ENCODE results near the gene SNX6. TPM values are rescaled to one million over a fixed set of nuclear protein-coding genes. Genes with fewer than 3 reads are reported as not detected.

Gene SNX6
- polyA plus RNA-seq, result 10 to 100 TPM; 19.1 to 34.1 TPM

GRCh38 chr14:34629657-34630529 lies at the start of gene SNX6:
TSS of gene SNX6 (minus strand) at chr14:34630148. CDS start at chr14:34630116, 32 bp downstream.
- Histone ChIP-seq H3K9me3 (ENCODE audit: control insufficient read depth in 2 of 2, insufficient read depth in 1 of 2, low read depth in 1 of 2, low read length in 1 of 2) (no peaks in the 10 kb centered on the region), H3K27me3 (ENCODE audit: control insufficient read depth in 1 of 2, insufficient read depth in 2 of 2, low read length in 2 of 2) (no peaks in the 10 kb centered on the region), H3K27ac (ENCODE audit: low read depth in 2 of 2, low read length in 1 of 2) (peak within 1 kb of the TSS; percentile 85 to 93), H3K4me3 (ENCODE audit: low read depth in 1 of 2, low read length in 2 of 2) (peak within 1 kb of the TSS; percentile 83 to 90), H3K36me3 (ENCODE audit: control insufficient read depth in 2 of 2, insufficient read depth in 2 of 2, low read length in 1 of 2) (no peaks in the 10 kb centered on the region), H3K4me1 (ENCODE audit: control insufficient read depth in 2 of 2, insufficient read depth in 2 of 2, low read length in 1 of 2) (no peaks in the 10 kb centered on the region)
- WGBS, 2 donors, result 1% methylated on average over 57 to 84 of the region's 84 CpGs

- WGBS, 2 donors, result 83 to 91% methylated on average over 8 of the region's 8 CpGs
- H3K4me1 ChIP-seq (ENCODE audit: control insufficient read depth in 2 of 2, insufficient read depth in 2 of 2, low read length in 1 of 2), result no peaks in the 10 kb centered on the region
- H3K9me3 ChIP-seq (ENCODE audit: control insufficient read depth in 2 of 2, insufficient read depth in 1 of 2, low read depth in 1 of 2, low read length in 1 of 2), result no peaks in the 10 kb centered on the region
- no peak overlapping the region for H3K27ac ChIP-seq (ENCODE audit: low read depth in 2 of 2, low read length in 1 of 2)
- H3K4me3 ChIP-seq (ENCODE audit: low read depth in 1 of 2, low read length in 2 of 2), result no peak overlapping the region
- H3K27me3 ChIP-seq (ENCODE audit: control insufficient read depth in 1 of 2, insufficient read depth in 2 of 2, low read length in 2 of 2), result peaks cover 0 to 2% of the 10 kb centered on the region in 2 donors
- H3K36me3 ChIP-seq (ENCODE audit: control insufficient read depth in 2 of 2, insufficient read depth in 2 of 2, low read length in 1 of 2), result no peaks in the 10 kb centered on the region
Measured at GRCh38 chr14:34678735-34679134, 48.8 kb upstream of the SNX6 start.

DNA sequence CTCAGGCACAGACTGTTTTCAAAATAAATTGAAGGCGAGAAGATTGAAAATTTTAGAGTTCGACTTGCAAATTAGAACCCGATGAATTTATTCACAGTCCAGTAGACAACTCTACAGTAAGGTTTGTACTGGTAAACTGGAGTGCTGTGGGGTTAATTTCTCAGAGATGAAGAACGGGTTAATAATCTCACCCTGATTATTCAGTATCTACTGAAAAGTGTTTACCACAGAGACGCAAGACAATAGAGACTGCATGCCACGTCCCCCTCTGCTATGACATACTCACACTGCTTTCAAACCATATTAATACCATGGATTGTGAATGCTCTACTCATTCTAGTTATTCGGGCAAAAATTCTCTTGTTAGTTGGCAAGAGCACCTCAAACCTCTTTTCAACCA lies 48.4 kb upstream of the SNX6 start:
- Histone ChIP-seq H3K27me3 (ENCODE audit: control insufficient read depth in 1 of 2, insufficient read depth in 2 of 2, low read length in 2 of 2) (peaks cover 0 to under 1% of the 10 kb centered on the region in 2 donors), H3K4me3 (ENCODE audit: low read depth in 1 of 2, low read length in 2 of 2) (no peak overlapping the region), H3K9me3 (ENCODE audit: control insufficient read depth in 2 of 2, insufficient read depth in 1 of 2, low read depth in 1 of 2, low read length in 1 of 2) (no peaks in the 10 kb centered on the region), H3K27ac (ENCODE audit: low read depth in 2 of 2, low read length in 1 of 2) (no peak overlapping the region), H3K4me1 (ENCODE audit: control insufficient read depth in 2 of 2, insufficient read depth in 2 of 2, low read length in 1 of 2) (no peaks in the 10 kb centered on the region), H3K36me3 (ENCODE audit: control insufficient read depth in 2 of 2, insufficient read depth in 2 of 2, low read length in 1 of 2) (no peaks in the 10 kb centered on the region)
- 70% methylated on average over 7 of the region's 7 CpGs for WGBS, 2 donors

DNA sequence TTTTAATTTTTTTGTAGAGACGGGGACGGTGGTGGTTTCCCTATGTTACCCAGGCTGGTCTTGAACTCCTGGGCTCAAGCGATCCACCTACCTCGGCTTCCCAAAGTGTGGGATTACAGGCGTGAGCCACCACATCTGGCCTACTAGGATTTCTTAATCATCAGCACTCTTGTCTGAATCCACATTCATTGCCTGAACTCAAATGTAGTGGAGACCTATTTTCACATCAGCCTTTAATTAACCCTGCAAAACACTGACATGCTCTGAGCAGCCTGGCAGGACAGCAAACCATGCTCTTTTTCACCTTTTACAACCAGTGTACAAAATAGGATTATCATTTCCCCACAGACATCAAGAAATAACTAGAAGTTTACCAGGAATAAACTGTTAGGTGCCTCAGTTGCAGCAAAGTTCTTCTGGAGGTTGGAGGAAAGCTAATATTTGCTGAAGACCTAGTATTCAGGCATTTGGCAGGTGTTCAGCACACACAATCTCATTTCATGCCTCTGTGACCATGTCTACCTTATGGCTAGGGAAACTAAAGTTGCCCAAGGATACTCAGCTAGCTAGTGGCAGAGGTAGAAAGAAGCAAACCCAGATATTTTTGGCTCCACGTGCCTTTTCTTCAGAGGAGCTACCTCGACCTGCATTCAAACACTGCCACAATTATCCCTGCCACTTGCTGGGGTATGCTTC lies 46.7 kb upstream of the SNX6 start:
- Histone ChIP-seq H3K9me3 (ENCODE audit: control insufficient read depth in 2 of 2, insufficient read depth in 1 of 2, low read depth in 1 of 2, low read length in 1 of 2) (no peaks in the 10 kb centered on the region), H3K4me1 (ENCODE audit: control insufficient read depth in 2 of 2, insufficient read depth in 2 of 2, low read length in 1 of 2) (no peaks in the 10 kb centered on the region), H3K4me3 (ENCODE audit: low read depth in 1 of 2, low read length in 2 of 2) (no peak overlapping the region), H3K27me3 (ENCODE audit: control insufficient read depth in 1 of 2, insufficient read depth in 2 of 2, low read length in 2 of 2) (no peaks in the 10 kb centered on the region), H3K27ac (ENCODE audit: low read depth in 2 of 2, low read length in 1 of 2) (no peak overlapping the region), H3K36me3 (ENCODE audit: control insufficient read depth in 2 of 2, insufficient read depth in 2 of 2, low read length in 1 of 2) (no peaks in the 10 kb centered on the region)
- 80 to 81% methylated on average over 7 of the region's 7 CpGs for WGBS, 2 donors

DNA sequence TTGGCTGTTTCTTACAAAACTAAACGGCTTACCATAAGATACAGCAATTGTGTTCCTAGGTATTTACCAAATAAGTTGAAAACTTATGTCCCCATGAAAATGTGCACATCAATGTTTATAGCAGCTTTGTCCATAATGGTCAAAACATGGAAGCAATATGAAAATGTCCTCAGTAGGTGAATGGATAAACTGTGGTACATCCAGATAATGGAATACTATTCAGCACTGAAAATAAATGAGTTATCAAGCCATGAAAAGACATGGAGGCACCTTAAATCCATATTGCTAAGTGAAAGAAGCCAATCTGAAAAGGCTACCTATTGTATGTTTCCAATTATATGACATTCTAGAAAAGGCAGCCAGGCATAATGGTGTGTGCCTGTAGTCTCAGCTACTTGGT lies 43.8 kb upstream of the SNX6 start:
- Histone ChIP-seq H3K4me1 (ENCODE audit: control insufficient read depth in 2 of 2, insufficient read depth in 2 of 2, low read length in 1 of 2) (no peaks in the 10 kb centered on the region), H3K9me3 (ENCODE audit: control insufficient read depth in 2 of 2, insufficient read depth in 1 of 2, low read depth in 1 of 2, low read length in 1 of 2) (no peaks in the 10 kb centered on the region), H3K36me3 (ENCODE audit: control insufficient read depth in 2 of 2, insufficient read depth in 2 of 2, low read length in 1 of 2) (no peaks in the 10 kb centered on the region), H3K27me3 (ENCODE audit: control insufficient read depth in 1 of 2, insufficient read depth in 2 of 2, low read length in 2 of 2) (no peaks in the 10 kb centered on the region), H3K4me3 (ENCODE audit: low read depth in 1 of 2, low read length in 2 of 2) (no peak overlapping the region), H3K27ac (ENCODE audit: low read depth in 2 of 2, low read length in 1 of 2) (no peak overlapping the region)
- 73 to 78% methylated on average over 1 of the region's 1 CpG for WGBS, 2 donors

DNA sequence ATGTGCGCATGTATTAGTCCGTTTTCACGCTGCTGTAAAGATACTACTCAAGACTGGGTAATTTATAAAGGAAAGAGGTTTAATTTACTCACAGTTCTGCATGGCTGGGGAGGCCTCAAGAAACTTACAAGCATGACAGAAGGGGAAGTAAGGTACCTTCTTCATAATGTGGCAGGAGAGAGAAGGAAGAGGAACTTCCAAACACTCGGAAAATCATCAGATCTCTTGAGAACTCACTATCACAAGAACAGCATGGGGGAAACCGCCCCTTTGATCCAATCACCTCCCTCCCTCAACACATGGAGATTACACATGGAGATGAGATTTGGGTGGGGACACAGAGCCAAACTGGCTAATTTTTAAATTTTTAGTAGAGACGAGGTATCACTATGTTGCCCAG lies 41.8 kb upstream of the SNX6 start:
- H3K9me3 ChIP-seq (ENCODE audit: control insufficient read depth in 2 of 2, insufficient read depth in 1 of 2, low read depth in 1 of 2, low read length in 1 of 2), result no peaks in the 10 kb centered on the region
- H3K27ac ChIP-seq (ENCODE audit: low read depth in 2 of 2, low read length in 1 of 2), result no peak overlapping the region
- no peaks in the 10 kb centered on the region for H3K27me3 ChIP-seq (ENCODE audit: control insufficient read depth in 1 of 2, insufficient read depth in 2 of 2, low read length in 2 of 2)
- H3K4me3 ChIP-seq (ENCODE audit: low read depth in 1 of 2, low read length in 2 of 2), result no peak overlapping the region
- H3K36me3 ChIP-seq (ENCODE audit: control insufficient read depth in 2 of 2, insufficient read depth in 2 of 2, low read length in 1 of 2), result no peaks in the 10 kb centered on the region
- H3K4me1 ChIP-seq (ENCODE audit: control insufficient read depth in 2 of 2, insufficient read depth in 2 of 2, low read length in 1 of 2), result no peaks in the 10 kb centered on the region
- WGBS, 2 donors, result 64 to 67% methylated on average over 6 of the region's 6 CpGs

DNA sequence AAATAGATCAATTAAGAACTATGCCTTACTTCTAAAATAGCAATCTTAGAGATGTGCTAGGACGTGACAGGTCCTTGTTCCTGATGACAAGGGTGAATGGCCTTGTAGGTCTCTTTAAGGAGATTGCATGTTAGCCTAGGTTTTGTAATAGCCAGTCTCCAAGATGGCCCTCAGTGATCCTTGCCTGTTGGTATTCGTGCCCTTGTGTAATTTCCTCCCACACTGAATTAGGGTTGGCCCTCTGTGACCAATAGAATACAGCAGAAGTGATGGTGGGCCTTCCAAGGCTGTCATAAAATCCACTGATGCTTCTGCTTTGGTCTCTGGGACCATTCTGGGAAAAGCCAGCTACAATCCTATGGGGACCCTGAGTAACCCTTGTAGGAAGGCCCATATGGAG lies 38.2 kb upstream of the SNX6 start:
- 84% methylated on average over 2 of the region's 2 CpGs for WGBS, 2 donors
- Histone ChIP-seq H3K27ac (ENCODE audit: low read depth in 2 of 2, low read length in 1 of 2) (no peak overlapping the region), H3K36me3 (ENCODE audit: control insufficient read depth in 2 of 2, insufficient read depth in 2 of 2, low read length in 1 of 2) (no peaks in the 10 kb centered on the region), H3K27me3 (ENCODE audit: control insufficient read depth in 1 of 2, insufficient read depth in 2 of 2, low read length in 2 of 2) (no peaks in the 10 kb centered on the region), H3K4me1 (ENCODE audit: control insufficient read depth in 2 of 2, insufficient read depth in 2 of 2, low read length in 1 of 2) (no peaks in the 10 kb centered on the region), H3K9me3 (ENCODE audit: control insufficient read depth in 2 of 2, insufficient read depth in 1 of 2, low read depth in 1 of 2, low read length in 1 of 2) (no peaks in the 10 kb centered on the region), H3K4me3 (ENCODE audit: low read depth in 1 of 2, low read length in 2 of 2) (no peak overlapping the region)

- H3K9me3 ChIP-seq (ENCODE audit: control insufficient read depth in 2 of 2, insufficient read depth in 1 of 2, low read depth in 1 of 2, low read length in 1 of 2), result no peaks in the 10 kb centered on the region
- H3K27ac ChIP-seq (ENCODE audit: low read depth in 2 of 2, low read length in 1 of 2), result no peak overlapping the region
- no peaks in the 10 kb centered on the region for H3K27me3 ChIP-seq (ENCODE audit: control insufficient read depth in 1 of 2, insufficient read depth in 2 of 2, low read length in 2 of 2)
- no peaks in the 10 kb centered on the region for H3K36me3 ChIP-seq (ENCODE audit: control insufficient read depth in 2 of 2, insufficient read depth in 2 of 2, low read length in 1 of 2)
- no peak overlapping the region for H3K4me3 ChIP-seq (ENCODE audit: low read depth in 1 of 2, low read length in 2 of 2)
- H3K4me1 ChIP-seq (ENCODE audit: control insufficient read depth in 2 of 2, insufficient read depth in 2 of 2, low read length in 1 of 2), result no peaks in the 10 kb centered on the region
- 87 to 92% methylated on average over 7 of the region's 7 CpGs for WGBS, 2 donors
Measured at GRCh38 chr14:34667007-34667406, 37.1 kb upstream of the SNX6 start.

- WGBS, 2 donors, result 29 to 33% methylated on average over 2 of the region's 2 CpGs
- Histone ChIP-seq H3K36me3 (ENCODE audit: control insufficient read depth in 2 of 2, insufficient read depth in 2 of 2, low read length in 1 of 2) (no peaks in the 10 kb centered on the region), H3K27ac (ENCODE audit: low read depth in 2 of 2, low read length in 1 of 2) (no peak overlapping the region), H3K4me1 (ENCODE audit: control insufficient read depth in 2 of 2, insufficient read depth in 2 of 2, low read length in 1 of 2) (no peaks in the 10 kb centered on the region), H3K4me3 (ENCODE audit: low read depth in 1 of 2, low read length in 2 of 2) (no peak overlapping the region), H3K27me3 (ENCODE audit: control insufficient read depth in 1 of 2, insufficient read depth in 2 of 2, low read length in 2 of 2) (no peaks in the 10 kb centered on the region), H3K9me3 (ENCODE audit: control insufficient read depth in 2 of 2, insufficient read depth in 1 of 2, low read depth in 1 of 2, low read length in 1 of 2) (no peaks in the 10 kb centered on the region)
Measured at GRCh38 chr14:34665785-34666435, 36.0 kb upstream of the SNX6 start.

All from esophagus (tissue), 2 donors.